ENCODE data around the gene WDFY3.

WDFY3 gene

GRCh38 chr4:84800256-84800655, 166.2 kb downstream of the WDFY3 start:
- no peak for TF ChIP-seq CTCF (IDR thresholded peaks at IDR 0.05; ENCODE audit: low read depth, low read length, missing control alignments)

GRCh38 chr4:84799318-84799717, 167.2 kb downstream of the WDFY3 start:
- DNase-seq (ENCODE audit: extremely low read depth, low read depth), result no peak
- no peak overlapping the region for H3K4me3 ChIP-seq (replicated peaks; ENCODE audit: low read depth, low read length)
- TF ChIP-seq CTCF (IDR thresholded peaks at IDR 0.05; ENCODE audit: low read depth, low read length, missing control alignments), result no peak

More at GRCh38 chr4:84800256-84800655, 166.2 kb downstream of the WDFY3 start:
- H3K4me3 ChIP-seq (replicated peaks; ENCODE audit: low read depth, low read length), result no peak overlapping the region
- DNase-seq (ENCODE audit: extremely low read depth, low read depth), result no peak

- no peak for TF ChIP-seq CTCF (IDR thresholded peaks at IDR 0.05; ENCODE audit: low read depth, low read length, missing control alignments)
- no peak for DNase-seq (ENCODE audit: extremely low read depth, low read depth)
- no peak overlapping the region for H3K4me3 ChIP-seq (replicated peaks; ENCODE audit: low read depth, low read length)
Observed at GRCh38 chr4:84796394-84796793, 170.1 kb downstream of the WDFY3 start.

GRCh38 chr4:84792366-84793301, 173.9 kb downstream of the WDFY3 start:
- TF ChIP-seq CTCF (IDR thresholded peaks at IDR 0.05; ENCODE audit: low read depth, low read length, missing control alignments), result no peak

GRCh38 chr4:84790769-84791565, 175.5 kb downstream of the WDFY3 start:
- no peak for DNase-seq (ENCODE audit: extremely low read depth, low read depth)

More at GRCh38 chr4:84792366-84793301, 173.9 kb downstream of the WDFY3 start:
- no peak overlapping the region for H3K4me3 ChIP-seq (replicated peaks; ENCODE audit: low read depth, low read length)
- peak; percentile 43 for DNase-seq (ENCODE audit: extremely low read depth, low read depth)

GRCh38 chr4:84786478-84786877, 180.0 kb downstream of the WDFY3 start:
- DNase-seq (ENCODE audit: extremely low read depth, low read depth), result no peak
- no peak for TF ChIP-seq CTCF (IDR thresholded peaks at IDR 0.05; ENCODE audit: low read depth, low read length, missing control alignments)
- H3K4me3 ChIP-seq (replicated peaks; ENCODE audit: low read depth, low read length), result no peak overlapping the region

More at GRCh38 chr4:84790769-84791565, 175.5 kb downstream of the WDFY3 start:
- H3K4me3 ChIP-seq (replicated peaks; ENCODE audit: low read depth, low read length), result no peak overlapping the region
- TF ChIP-seq CTCF (IDR thresholded peaks at IDR 0.05; ENCODE audit: low read depth, low read length, missing control alignments), result no peak

Data from HFF-Myc (cell line).